Peyer's patch (tissue), 4 donors: ENCODE data around the gene AK8. TPM values are rescaled to one million over a fixed set of nuclear protein-coding genes. Genes with fewer than 3 reads are reported as not detected.
A peak's percentile ranks its signal among the peaks of the same experiment; 100 is the strongest.

Experiments used
- DNase-seq, 3 donors: peaks; one replicate each; pipeline ENCODE4 v3.0.0-alpha.2; 2017 to 2019
- H3K27ac ChIP-seq, 4 donors: fragments of 200-600 bp; sonication (generic); one replicate each; pipeline ENCODE4 v1.5.1; 2016 to 2019
- H3K27me3 ChIP-seq, 2 donors: fragments of 200-600 bp; sonication (generic); one replicate each; pipeline ENCODE4 v1.5.1; 2019
- H3K36me3 ChIP-seq, 3 donors: fragments of 200-600 bp; sonication (generic); one replicate each; pipeline ENCODE4 v1.5.1; 2016 to 2019
- H3K4me1 ChIP-seq, 4 donors: fragments of 200-600 bp; sonication (generic); one replicate each; pipeline ENCODE4 v1.5.1; 2016 to 2019
- H3K4me3 ChIP-seq, 4 donors: fragments of 200-600 bp; sonication (generic); 1 replicate in 3 of 4; 2 replicates in 1 of 4; pipeline ENCODE4 v1.5.1; 2016 to 2019; ENCODE audit warnings: mild to moderate bottlenecking in 1 of 4
- H3K9me3 ChIP-seq, 4 donors: fragments of 200-600 bp; sonication (generic); one replicate each; pipeline ENCODE4 v1.5.1; 2016 to 2019; ENCODE audit warnings: mild to moderate bottlenecking in 1 of 4
- CTCF ChIP-seq, 6 experiments: fragments of 450-650 bp in 4 of 6; fragments of 200-600 bp in 2 of 6; sonication (generic) in 1 of 6; IDR thresholded peaks; one replicate each; pipeline ENCODE4 v1.5.1; 2017 to 2019; ENCODE audit warnings: antibody characterized with exemption in 6 of 6, mild to moderate bottlenecking in 3 of 6, moderate library complexity in 1 of 6
- POLR2A ChIP-seq, 2 donors: fragments of 450-650 bp; IDR thresholded peaks; one replicate each; pipeline ENCODE4 v1.5.1; 2017; ENCODE audit warnings: antibody characterized with exemption in 2 of 2, mild to moderate bottlenecking in 2 of 2, moderate library complexity in 2 of 2
- total RNA-seq, 4 donors: library from RNA; depleted of rRNA; stranded (reverse); fragments of >200 nt; gene quantifications; one replicate each; pipeline ENCODE4 v1.1.0, GENCODE V29; 2016

The AK8 gene
- total RNA-seq, 4 donors from 2014 or later = not detected

DNA sequence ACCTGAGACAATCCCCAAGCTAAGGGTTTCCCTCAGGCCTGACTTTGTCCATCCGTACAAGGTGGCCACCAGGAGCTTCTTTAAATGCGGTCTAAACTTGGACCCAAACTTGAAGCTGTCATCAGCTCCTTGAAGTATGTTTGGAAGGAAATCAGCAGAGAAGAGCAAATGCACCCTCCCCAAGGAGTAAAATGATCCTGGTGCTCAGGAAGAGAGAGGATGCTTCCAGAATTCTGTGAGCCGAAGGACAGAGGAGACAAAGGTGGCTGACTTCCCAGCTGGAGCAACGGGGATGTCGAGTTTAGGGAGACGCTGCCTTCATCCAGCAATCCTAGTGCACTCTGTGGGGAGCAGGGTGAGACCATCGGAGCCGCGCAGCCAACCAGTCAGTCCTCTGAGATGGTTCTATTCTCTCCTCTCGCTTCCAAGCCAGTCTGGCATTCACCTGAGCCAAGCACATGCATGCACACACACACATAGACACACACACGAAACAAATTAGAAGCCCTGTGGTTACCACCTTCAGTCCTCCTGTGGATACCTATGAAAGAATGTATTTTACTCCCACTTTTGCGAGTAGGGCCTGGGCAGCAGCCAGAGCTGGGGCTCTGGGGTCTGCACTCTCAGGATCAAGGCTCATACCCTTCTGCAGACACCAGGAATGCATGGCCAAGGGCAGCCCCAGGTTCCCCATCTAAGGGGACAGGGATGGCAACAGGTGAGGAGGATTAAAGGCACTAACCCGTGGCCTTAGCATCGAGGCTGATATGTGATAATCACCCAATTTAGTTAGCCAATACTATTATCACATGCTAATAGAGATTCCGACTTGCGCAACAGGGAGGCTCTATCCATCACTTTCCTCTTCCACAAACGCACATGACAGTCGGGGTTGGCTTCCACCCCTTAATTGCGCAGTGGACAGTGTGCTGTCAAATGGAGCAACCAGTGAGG lies 132.1 kb downstream of the AK8 start:
- peaks cover 0 to 8% of the 10 kb centered on the region in 2 donors for H3K27me3 ChIP-seq
- TF ChIP-seq CTCF (IDR thresholded peaks at IDR 0.05) (no peak), POLR2A (IDR thresholded peaks at IDR 0.05) (no peak)
- no peaks in the 10 kb centered on the region for H3K4me1 ChIP-seq
- H3K9me3 ChIP-seq = no peaks in the 10 kb centered on the region
- peak in 1 of 3 donors; percentile 36 for DNase-seq
- no peak overlapping the region for H3K27ac ChIP-seq
- no peak overlapping the region for H3K4me3 ChIP-seq
- H3K36me3 ChIP-seq = no peaks in the 10 kb centered on the region

DNA sequence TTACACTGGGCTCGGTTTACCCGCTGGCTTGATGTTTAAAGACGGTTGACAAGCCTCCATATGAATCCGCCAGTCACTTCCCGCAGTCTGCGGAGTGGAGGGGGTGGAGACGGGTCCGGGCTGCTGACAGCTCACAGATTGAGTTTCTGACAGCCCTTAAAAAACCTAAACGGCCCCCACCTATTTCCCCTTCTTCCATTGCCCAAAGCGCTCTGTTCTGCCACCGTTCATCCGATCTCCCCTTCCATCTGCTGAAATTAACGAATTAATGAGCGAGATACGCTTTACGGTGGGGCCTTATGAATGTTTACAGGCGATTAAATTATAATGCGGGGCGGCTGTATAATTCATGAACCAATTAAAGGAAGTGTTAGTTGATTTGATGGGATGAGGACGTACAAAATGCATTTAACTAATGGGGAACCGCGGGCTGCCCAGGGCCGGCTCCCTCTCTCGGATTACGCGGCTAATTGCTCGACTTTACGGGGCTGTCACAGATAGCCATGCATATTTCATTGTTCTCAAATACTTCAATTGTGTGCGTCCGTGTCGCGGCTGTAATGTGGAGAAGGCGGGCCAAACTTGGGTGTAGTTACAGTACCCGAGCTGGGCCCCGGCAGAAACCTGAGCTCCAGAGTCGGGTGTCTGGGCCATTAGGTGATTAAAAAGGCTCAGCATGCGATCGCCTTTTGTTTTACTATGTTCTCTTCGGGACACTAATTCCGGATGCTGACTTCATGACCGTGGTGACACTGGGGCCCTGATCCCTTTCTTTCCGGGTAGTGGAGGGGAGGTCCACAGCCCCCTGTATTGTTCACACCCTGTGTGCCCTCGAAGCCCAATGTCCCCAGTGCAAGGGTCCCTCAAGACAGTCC lies 133.0 kb downstream of the AK8 start:
- Histone ChIP-seq H3K27ac (no peak overlapping the region), H3K27me3 (peaks cover 0 to 8% of the 10 kb centered on the region in 2 donors)

GRCh38 chr9:132743931-132744479 lies 134.1 kb downstream of the AK8 start:
- no peak for TF ChIP-seq POLR2A (IDR thresholded peaks at IDR 0.05)
- TF ChIP-seq CTCF (IDR thresholded peaks at IDR 0.05) = no peak
- peaks cover 0 to 8% of the 10 kb centered on the region in 2 donors for H3K27me3 ChIP-seq
- H3K27ac ChIP-seq = no peak overlapping the region
- no peaks in the 10 kb centered on the region for H3K9me3 ChIP-seq
- H3K4me1 ChIP-seq = no peaks in the 10 kb centered on the region
- peak in 1 of 3 donors; percentile 6 for DNase-seq
- no peaks in the 10 kb centered on the region for H3K36me3 ChIP-seq
- H3K4me3 ChIP-seq = no peak overlapping the region

More for the DNA sequence above, 133.0 kb downstream of the AK8 start:
- peak overlapping the region in 1 of 4 donors; percentile 4 for H3K4me3 ChIP-seq
- DNase-seq = peak in 1 of 3 donors; percentile 34
- H3K36me3 ChIP-seq = no peaks in the 10 kb centered on the region
- TF ChIP-seq POLR2A (IDR thresholded peaks at IDR 0.05) (no peak), CTCF (IDR thresholded peaks at IDR 0.05) (no peak)
- H3K9me3 ChIP-seq = no peaks in the 10 kb centered on the region
- H3K4me1 ChIP-seq = no peaks in the 10 kb centered on the region

DNA sequence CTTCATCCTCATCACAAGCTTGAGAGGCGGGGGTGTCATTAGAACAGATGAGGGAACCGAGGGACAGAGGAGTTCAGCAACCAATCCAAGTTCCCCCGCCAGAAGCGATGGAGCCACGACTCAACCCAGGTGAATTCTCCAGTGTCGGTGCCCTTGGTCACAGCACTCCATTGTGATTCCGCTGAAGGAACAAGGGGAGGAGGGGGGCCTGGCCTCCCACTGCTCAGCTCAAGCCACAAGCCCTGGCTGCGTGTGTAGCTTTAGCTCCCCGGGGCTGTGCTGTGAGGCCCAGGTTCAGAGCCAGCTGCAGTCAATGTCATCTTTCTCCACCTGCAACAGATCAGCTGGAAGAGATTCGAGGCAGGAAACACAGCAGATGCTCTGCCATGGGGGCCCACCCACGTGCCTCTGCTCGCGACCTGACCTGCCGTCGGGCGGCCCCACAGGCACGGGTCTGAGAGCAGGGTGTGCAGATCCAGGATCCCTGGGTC lies 135.2 kb downstream of the AK8 start:
- peaks cover 0 to 8% of the 10 kb centered on the region in 2 donors for H3K27me3 ChIP-seq

More for the DNA sequence above, 135.2 kb downstream of the AK8 start:
- Histone ChIP-seq H3K9me3 (no peaks in the 10 kb centered on the region), H3K36me3 (no peaks in the 10 kb centered on the region), H3K4me1 (no peaks in the 10 kb centered on the region), H3K4me3 (no peak overlapping the region), H3K27ac (no peak overlapping the region)
- DNase-seq = peak in 1 of 3 donors; percentile 33
- TF ChIP-seq POLR2A (IDR thresholded peaks at IDR 0.05) = no peak
- TF ChIP-seq CTCF (IDR thresholded peaks at IDR 0.05) = no peak
